GM18907 (cell line): ENCODE results near the gene PGBD5.

Experiments used
- ATAC-seq: cut with Tn5 transposase; IDR thresholded peaks from one replicate; pipeline ENCODE4 v1.9.1; 2021; ENCODE audit warnings: mild to moderate bottlenecking, moderate library complexity; ENCODE audit not compliant: unreplicated experiment

Gene PGBD5

DNA sequence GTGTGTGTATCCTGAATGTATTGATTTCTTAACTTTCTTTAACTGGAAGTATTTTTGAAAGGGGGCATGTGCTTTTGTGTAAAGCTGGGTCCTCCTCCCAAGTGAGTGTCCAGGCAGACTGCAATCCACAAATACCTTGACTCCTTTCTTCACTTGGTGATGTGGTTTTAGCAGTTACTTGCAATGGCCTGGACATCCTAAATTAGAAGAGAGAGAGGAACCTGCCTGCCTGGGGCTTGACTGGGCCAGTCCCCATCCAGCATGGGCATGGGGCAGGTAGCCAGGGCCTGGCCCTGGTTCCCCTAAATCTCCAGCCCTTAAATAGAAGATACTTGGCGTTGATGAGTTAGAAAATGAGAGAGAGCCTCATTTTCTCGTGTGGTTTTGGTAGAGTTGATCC, 159.7 kb downstream of the PGBD5 start:
- no peak for ATAC-seq

- ATAC-seq: no peak
Observed at GRCh38 chr1:230265200-230266115, 160.7 kb downstream of the PGBD5 start.
